Nucleus accumbens (tissue), 56 donors: Measurements from ENCODE around the gene FREY1.

Experiments used
- DNase-seq, 56 donors: peaks; one replicate each; lab custom pipeline; 2025; lab: John Stamatoyannopoulos, UW

The FREY1 gene, protein sequence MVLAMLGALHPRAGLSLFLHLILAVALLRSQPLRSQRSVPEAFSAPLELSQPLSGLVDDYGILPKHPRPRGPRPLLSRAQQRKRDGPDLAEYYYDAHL

DNA sequence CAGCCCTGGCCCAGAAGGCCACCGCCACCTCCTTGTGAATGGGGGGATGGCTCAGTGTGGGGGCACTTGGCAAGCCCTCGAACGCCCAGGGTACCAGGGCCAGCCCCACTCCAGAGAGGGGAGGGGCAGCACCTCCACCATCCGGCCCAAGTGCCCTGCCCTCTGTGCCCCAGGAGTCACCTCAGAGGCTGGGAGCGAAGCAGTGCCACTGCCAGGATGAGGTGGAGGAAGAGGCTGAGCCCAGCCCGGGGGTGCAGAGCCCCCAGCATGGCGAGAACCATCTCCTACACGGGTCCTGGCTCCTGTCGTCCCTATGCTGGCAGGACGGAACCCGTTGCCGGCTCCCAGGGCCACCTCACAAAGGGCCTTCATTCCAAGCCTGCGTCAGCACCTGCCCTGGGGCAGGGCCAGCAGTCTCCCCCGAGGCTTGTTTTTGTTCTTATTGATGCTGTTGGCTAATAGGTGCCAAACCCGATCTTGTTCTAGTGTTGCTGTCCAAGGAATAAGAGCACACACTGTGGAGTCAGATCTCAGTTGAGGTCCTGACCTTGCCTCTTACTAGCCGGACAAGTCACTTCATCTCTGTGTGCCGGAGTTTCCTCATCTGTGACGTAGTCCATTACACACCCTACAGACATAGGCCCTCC lies at the start of gene FREY1:
TSS of gene FREY1 (minus strand) at position 307 of the 647 bp plus-strand sequence. CDS start at position 281, 26 bp downstream.
- DNase-seq = peak in 7 of 56 donors; percentile 14 to 44 (median 33)

DNA sequence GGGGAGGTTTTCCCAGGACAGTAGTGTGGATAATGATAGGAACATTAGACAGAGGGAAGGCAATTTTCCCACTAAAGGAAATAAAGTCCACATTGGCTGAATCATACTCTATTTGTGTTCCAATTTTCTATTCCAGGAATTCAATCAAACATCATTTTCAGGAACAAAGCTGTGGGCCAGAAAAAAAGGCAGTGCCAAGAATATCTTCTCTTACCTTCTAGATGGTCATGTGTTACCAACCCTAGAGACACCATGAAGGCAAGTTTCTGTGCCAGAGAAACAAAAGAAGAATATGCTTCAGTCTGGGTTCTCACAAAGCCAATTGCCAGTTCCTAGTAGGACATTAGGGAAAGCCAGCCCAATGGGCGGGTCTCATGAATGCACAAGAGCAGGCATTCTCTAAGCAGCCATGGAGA lies 42.9 kb upstream of the FREY1 start:
- DNase-seq = peak in 6 of 56 donors; percentile 4 to 28 (median 14)

DNA sequence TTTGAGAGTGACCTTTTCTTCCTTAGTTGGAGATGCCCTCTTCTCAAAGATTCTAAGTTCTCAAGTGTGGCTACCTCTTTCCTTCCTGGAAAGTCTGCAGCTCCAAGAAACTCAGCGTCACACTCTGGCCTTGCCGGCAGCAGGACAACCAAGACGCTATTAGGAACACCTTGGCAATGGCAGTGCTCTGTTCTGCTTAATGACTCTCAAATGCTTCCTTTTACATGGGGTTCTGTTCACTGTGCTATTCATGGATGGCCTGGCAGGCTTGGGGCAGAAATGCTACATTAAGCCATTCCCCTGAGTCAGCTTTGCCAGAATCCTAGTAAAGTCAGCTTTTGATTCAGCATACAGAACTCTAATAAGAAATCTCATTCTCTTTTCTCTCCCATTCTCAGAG lies 41.3 kb upstream of the FREY1 start:
- peak in 19 of 56 donors; percentile 8 to 78 (median 28) for DNase-seq

DNA sequence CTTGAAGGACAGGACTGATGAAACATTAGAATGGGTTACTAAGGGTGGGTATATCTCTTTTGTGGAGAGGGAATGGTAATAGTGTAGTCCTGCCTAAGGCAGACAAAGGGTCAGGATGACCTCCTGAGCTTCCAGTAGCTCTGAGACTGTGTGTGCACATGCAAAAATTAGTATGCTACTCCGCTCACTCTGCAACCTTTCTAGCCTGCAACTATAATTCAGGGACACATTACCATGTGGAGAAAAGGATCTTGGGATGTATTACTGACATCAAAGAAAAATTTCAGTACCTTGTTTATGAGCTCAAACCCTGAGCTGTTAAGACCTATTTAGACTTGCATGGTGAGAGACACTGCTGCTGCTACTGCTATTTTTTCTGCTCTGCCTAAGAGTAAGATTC lies 40.8 kb upstream of the FREY1 start:
- DNase-seq = no peak

DNA sequence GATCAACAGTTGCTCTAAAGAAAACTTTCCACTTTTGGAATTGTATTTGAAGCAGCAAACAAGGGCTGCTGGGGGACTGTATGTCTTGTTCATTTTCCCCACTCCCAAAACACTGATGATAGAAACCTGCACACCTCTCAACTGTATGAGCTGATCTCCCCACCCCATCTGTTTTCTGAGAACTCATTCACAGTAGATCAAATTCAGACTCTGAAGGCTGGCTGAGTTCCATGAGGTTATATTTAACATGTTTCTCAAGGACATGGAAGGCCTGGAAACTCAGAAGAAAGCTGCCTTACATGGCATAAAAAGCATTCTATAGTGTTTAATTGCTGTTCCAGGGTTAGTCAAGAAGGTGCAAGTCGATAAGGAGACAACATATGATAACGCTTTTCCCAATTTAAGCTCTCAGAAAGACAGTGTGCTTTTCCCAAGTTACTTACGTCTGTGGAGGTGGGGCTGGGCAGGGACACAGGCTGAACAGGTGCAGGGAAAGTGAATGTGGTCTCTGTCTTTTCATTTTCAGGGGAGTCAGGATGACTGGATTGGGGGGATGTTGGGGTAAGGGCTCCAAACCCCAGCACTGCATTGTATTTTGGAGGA lies 38.4 kb upstream of the FREY1 start:
- no peak for DNase-seq

DNA sequence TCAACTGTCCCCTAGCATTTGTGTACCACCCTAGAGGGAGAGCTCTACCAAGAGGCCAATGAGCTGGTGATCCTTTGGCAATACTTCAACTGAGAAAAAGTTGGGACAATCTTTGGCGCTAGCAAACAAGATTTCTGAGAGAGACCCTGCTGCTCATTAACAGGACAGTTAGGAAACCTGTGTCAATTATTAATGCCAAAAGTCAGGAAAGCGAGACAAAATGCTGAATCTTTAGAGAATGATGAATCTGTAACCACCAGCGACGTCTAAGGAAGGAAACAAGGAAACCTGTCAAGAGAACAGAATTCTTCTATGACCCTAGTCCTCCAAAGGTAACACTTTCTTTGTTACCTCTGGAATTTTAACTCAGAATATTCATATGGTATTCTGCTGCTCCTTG lies 35.3 kb upstream of the FREY1 start:
- DNase-seq = no peak

DNA sequence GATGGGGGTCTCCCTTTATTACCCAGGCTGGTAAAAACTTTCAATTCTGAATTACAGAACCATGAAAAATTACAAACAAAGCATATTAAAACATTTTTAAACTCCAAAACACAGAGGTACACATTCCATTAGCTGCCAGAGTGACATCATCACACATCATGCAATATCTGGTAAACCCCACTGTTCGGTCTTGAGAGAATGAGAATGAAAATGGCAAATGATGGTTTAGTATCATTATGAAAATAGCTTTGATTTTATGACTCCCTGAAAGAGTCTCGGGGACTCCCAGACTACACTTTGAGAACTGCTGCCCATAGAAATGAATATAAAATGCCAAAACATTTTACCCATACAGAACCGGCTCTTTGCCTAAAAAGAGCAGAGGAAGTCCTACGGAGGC lies 34.2 kb upstream of the FREY1 start:
- DNase-seq = no peak

DNA sequence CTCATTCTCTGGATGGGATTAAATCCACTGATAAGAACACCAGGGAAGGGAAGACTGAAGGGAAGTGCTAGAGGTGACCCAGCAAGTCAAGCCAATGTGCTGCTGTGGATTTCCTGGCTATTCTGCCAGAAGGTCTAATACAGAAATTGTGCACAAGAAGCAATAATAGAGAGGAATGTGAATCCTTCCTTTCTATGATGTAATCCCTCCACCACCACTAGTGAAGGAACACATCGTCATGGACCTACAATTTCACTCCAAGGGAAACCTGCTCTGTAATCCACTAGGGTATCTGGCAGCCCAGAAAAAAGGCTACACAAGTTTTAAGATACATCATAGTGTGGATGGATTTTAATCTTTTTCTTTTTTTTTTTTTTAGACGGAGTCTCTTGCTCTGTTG lies 32.8 kb upstream of the FREY1 start:
- DNase-seq = no peak

DNA sequence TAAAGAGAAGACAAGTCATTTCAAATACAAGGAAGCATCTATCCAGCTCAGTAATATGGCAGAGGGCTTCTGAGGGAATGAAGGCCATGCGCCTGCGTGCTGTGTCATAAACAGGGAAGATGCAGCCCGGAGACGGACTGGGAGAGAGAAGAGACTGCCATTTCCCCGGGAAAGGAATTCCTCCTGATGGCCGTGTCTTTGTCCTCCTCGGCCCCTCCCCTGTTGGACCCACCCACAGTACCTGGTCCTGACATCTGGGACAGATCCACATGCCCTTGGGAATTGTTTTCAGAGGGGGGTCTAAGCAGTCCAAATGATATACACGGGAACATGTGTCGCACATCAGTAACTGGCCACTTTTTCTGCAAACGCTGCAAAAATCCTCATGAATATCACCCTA lies 30.8 kb upstream of the FREY1 start:
- DNase-seq = no peak

DNA sequence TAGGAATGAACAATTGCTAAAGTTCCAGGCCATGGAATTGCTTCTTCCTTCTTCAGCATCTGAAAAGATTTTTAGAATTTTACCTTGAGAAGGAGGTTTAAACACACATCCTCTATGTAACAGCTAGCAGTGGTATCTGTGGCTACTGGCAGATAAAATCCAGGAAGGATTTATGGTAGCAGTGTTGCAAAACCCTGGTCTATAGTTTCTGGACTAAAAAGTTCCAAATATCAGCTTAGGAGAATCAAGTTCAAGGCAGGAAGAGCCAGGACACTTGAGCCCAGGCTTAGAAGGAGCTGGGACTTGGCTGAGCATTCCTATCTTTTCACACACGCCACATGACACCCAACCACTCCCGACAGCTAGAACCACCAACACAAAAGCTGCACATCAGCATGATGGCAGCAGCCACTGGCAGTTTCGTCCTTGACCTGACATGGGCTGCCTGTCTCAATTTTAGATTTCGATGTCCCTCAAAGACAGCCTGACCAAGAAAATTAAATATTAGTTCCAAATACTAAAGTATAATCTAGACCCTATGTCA lies 29.5 kb upstream of the FREY1 start:
- DNase-seq = no peak

DNA sequence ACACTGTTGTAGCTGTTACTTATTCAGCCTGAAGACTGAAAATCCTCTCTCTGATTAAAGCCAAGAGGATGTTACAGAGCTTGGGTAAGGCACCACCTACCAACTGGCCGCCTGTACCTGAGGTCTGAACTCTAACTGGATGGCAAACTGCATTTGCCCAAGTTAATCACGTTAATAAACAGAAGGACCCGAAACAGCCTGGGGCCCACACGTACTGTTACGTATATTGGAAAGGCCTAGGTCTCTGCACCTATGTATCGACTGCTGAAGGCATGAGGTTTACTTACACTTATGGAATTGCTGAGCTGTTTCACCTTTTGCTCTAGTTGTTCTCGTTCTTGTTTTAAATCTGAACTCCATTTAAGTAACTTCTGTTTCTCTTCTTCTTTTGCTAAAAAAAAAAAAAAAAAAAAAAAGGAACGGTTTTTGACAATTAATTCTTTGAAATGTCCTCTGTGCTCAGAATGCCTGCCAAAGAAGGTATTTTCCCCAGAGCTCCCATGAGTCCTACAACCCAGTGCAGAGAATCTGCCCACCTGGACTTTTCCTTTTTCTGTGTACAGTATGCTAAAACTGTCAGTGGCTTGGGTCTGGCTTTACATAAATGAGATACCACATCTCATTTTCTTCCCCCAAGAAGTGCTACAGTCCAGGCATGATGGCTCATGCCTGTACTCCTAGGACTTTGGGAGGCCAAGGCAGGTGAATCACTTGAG lies 28.4 kb upstream of the FREY1 start:
- no peak for DNase-seq

DNA sequence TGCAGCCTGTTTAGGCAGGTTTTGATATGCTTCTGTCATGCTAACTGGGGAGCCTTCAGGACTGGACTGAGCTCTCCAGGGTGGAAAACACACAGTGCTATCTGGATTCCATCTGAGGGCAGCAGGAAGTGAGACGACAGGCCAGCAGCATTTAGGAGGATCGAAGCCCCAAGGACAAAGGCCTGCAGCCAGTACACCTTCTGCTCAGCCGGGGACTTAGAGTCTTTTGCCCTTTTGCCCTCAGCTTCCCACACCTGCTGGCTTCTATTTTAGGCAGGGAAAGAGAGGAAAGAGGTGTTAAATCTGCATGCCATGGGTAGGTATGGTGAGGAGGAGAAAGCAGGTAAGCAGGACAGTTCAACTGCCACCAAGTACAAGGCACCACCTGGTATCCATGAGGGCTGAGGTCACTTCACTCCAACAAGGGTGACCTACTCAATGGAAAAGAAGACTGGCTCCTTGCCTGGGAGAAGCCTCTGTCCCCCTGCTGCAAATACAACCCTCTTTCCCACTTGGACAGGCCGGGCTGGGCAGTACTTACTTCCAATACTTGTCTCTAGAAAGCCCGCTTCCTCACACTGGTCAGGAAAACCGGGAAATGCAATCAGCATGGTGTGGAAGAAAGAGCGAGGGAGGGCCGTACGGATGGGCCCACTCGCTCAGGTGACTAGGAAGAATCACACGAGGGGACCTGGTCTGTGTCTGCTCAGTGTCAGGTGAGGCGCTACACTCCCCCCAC lies 27.7 kb upstream of the FREY1 start:
- no peak for DNase-seq

DNA sequence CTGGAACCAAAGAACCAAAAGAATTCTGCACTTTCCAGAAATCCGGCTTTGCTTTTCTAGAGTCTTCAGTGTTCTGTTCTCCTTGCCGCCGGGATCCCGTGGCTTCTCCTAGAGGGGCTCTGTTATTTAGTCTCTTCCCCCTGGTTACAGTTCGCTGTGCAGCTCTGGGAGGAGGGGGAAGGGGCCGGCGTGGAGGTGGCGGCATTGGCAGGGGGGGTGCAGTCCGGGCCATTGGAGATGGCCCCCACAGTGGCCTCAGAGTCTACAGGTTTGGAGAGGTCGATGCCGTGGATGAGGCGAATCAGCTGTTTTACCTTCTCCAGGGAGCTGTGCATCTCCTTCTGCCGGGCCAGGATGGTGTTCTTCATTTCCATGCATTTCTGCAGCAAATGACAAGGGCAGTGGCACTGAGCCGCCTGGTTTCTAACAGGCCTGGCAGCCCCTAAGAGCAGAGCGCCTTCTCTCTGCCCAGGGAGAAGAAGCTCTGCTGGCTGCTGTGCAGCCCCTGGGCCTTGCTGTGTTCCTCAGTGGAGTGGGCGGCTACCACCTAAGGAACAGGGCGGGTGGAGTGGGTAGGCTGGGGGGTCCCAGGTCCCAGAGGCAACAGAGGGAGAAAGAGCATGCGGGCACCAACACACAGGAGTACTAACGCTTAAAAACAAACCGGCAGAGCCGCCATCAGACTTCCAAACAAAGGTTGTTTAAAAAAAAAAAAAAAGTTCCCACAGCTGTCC lies 26.9 kb upstream of the FREY1 start:
- no peak for DNase-seq

DNA sequence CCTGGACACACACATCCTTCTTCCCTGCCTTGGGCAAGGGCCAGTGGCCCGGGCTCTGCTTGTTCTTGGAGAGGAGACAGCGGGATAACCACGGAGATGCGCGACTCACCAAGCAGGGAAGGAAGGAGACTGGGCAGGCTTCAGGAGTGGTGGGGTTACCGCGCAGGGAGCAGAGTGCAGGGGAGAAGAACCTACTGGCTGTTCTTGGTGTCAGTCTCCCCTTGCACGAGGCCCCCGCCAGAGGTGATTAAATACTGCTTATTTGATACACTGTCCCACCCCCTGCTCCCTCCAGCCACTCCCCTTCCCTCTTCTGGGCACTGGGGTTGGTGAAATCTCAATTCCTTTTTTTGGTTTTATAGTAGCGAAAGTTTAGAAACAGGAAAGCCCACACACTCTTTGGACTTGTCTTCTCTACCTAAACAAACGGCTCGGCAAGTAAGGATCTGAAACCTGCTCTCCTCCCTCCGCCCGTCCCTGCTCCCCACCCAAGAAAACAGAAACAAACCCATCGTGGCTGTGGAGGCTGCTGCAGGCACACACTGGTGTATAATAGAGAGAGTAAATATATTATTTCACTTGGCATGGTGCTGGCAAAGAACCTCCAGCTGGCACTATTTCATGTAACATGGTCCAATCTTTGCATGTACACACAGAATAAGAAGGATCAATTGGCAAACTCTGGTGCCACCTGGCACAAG lies 26.2 kb upstream of the FREY1 start:
- no peak for DNase-seq

DNA sequence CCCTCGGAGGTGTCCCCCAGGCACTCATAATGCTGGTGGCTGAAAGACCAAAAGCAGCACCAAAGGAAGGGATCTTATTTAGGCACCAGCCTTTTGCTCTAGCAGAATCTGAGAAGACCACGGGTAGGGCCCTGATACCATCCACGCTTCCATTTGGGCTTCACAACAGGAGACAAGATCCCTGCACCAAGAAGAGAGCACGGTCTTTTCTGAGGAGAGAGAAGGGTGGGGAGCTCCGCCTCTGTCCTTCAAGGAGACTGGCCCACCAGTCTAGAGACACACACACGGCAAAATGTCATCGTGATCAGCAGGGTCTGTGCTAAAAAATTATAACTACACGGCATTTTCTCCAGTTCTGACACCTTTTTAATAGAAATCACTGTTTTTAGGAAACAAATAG lies 25.1 kb upstream of the FREY1 start:
- no peak for DNase-seq

DNA sequence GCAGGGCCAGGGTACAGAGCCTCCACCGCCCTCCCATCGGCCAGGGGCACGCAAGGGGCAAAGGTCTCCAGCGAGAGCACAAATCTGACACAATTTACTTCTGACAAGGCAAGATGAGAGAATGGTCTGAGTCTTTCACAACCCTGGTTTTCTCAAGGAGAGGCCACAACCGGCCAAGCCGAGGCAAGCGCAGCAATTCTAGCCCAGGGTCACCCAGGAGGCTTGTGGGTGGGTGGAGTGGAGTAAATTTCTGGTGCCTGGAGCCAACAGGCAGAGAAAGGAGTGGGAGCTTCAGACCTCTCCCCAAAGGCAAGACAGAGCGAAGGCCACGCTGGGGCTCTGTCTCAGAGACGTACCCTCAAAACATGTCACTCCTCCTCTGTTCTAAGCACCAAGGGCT lies 24.7 kb upstream of the FREY1 start:
- DNase-seq = no peak

DNA sequence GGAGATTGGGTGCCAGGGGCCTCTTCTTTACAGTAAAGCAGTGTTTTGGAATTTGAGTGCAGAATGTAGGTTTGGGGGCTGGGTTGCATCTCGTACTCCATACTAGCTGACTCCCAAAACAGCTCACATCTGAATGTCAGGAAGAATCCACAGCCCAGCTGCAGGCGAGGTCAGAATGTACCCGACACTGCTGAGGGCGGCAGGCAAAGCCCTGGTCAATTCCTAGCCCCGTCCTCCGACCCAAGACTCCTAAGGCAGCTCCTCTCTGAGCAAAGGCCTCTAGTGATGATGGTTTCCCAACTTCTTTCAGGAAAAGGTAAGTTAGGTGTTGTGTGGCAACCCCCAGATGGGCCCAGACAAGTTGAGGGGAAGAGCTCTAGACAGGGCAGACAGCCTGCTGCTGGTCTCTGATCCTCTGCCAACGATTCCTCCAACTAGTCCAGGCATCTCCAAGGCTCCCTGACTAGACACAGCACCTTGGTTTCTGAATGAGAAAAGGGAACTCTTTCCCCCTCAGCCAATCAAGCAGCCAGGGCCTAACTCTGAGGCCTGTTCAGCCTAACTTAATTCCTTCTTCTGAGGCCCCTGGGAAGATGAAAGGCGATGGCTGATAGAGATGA lies 24.0 kb upstream of the FREY1 start:
- DNase-seq = no peak

DNA sequence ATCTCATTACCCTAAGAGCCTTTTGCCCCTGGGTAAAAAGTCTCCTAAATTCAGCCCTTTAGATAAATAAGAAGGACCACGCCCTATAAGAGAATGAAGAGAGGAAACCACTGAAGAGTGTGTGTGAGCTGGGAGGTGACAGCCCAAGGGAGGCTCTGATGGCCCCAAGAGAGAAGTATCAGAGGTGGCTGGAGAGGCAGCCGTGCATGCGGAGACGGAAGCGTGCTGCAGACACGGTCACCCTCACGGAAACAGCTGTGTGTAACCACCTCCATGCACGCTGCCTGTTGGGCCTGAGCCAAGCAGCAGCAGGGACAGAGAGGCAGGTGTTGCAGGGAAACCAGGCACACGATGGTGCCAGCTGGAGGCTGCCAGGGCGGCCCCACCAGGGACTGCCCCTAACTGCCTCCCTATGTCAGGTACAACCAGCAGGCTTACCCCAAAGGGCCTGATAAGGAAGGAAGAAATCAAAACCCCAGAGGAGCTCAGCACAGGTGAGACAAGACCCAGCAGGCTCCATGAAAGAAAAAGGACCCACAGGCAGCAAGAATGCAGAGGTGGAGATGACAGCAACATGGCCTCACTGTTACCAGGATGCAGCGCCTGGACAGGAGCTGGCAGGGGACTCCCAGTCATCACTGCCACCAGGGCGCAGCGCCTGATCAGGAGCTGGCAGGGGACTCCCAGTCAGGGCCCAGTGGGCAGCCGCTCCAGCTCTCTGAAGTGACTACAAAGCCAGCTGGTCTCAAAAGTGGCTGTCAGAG lies 23.1 kb upstream of the FREY1 start:
- DNase-seq = peak in 11 of 56 donors; percentile 20 to 56 (median 43)
